Amygdala (tissue), 56 donors: ENCODE data around the gene APBA1.
"Not testable (repeated sequence)": the region's sequence is repeated elsewhere in the genome, so short reads cannot be mapped to it uniquely, and the experiment has no call there.

Experiments
- DNase-seq, 56 donors: peaks; one replicate each; lab custom pipeline; 2025; lab: John Stamatoyannopoulos, UW

APBA1 gene

DNA sequence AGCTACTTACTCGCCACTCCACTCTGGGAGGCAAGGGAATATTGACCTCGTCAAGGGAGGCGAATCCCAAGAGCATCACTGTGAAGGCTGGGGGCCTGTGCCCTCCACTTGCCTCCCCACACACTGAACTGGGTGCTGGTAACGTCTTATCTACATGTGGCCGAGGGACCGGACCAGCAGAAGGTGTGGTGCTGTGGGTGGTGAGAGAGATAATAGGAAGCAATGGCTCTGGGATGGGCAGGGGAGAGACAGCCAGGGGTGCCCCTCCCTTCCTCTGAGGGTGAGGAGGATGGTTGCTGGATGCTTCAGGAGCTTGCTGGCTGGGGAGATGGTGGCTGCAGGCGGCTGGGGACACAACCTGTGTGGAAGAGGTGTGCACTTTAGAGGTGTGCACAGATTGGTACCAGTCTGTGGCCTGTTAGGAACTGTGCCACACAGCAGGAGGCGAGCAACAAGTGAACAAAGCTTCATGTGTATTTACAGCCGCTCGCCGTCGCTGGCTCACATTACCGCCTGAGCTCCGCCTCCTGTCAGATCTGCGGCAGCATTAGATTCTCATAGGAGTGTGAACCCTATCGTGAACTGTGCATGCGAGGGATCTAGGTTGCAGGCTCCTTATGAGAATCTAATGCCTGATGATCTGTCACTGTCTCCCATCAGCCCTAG, 246.9 kb downstream of the APBA1 start:
- DNase-seq, result peak in 26 of 56 donors; percentile 6 to 65 (median 34)

DNA sequence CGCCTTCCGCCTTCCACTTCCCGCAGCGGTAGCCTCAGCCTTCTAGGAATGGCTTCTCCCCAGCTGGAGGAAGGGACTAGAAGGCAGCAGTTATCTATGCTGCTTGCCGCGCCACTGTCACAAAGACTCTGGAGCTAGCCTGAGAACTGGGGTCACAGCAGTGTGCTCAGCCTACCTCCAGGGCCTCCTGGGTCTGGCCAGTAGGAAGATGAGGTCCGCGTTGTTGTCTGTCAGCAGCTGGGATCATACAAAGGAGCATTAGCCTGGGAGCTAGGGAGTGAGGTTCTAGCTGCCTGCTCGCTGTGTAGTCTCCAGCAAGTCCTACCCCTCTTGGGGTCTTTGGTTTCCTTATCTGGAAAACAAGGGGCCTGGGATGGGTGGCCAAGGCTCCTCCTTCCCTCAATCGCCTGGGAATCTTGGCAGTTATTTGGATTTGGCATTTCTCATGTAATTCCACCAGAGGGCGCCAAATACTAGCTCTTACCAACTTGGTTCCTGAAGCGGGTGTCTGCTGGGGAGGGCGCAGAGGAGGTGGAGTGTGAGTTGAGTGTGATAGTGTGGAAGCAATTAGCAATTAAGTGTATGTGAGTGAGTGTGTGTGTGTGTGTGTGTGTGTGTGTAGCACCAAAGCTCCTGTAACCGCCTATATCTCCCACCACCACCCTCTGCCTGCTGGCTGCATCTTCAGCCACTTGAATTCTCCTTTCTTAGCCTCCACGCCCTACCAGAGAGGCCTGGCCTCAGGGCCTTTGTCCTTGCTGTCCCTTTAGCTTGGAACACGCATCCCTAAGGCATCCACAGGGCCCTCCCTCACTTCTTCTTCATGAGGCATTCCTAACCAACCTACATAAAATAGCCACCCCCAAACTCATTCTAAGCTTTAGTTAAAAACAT, 250.0 kb downstream of the APBA1 start:
- peak in 49 of 56 donors; percentile 12 to 82 (median 49) for DNase-seq

DNA sequence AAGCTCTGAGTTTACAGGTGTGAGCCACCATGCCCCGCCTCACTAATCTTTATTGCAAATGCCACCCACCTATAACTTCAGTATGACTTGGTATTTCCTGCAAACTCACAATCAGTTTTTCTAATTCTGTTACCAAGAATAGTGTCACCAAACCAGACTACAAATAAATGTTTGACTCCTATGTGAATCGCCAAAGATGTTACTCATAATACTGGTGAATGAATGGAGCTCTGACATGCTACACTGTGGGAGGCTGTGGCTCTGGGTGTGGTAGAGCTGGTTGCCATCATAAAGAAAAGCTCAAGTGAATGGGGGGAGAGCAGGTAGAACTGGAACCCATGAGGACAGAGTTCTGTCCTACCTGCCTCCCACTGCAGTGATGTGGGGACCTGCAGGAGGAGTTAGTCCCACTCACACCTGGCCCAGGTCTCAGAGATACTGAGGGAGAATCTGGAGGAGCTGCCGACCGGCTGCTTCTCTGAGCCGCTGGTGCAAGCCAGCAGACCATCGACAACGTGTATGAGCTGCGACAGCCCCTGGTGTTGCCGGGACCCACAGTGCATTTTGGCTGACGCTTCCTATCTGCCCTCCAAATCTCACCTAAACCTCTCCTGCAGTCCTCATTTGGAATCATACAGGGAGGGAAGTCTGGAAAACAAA, 251.4 kb downstream of the APBA1 start:
- no peak for DNase-seq

DNA sequence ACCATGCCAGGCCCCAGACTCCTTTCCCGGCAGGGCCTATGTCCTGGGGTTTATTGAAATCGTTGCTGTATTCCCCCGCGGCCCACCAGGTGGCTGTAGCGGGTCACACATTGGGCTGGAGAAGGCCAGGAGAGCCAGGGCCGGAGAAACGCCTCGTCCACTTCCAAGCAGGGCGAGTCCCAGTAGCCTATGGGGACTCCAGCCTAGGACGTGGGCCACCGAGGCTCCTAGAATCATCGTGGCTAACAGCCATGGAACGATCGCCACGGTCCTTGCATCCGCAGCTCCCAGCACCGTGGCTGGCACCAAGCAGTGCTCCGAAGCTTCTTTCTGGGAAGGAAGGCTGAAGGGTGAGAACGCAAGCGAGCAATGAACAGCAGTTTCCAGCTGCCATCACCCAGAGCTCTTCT, 259.4 kb downstream of the APBA1 start:
- peak in 36 of 56 donors; percentile 9 to 71 (median 31) for DNase-seq

DNA sequence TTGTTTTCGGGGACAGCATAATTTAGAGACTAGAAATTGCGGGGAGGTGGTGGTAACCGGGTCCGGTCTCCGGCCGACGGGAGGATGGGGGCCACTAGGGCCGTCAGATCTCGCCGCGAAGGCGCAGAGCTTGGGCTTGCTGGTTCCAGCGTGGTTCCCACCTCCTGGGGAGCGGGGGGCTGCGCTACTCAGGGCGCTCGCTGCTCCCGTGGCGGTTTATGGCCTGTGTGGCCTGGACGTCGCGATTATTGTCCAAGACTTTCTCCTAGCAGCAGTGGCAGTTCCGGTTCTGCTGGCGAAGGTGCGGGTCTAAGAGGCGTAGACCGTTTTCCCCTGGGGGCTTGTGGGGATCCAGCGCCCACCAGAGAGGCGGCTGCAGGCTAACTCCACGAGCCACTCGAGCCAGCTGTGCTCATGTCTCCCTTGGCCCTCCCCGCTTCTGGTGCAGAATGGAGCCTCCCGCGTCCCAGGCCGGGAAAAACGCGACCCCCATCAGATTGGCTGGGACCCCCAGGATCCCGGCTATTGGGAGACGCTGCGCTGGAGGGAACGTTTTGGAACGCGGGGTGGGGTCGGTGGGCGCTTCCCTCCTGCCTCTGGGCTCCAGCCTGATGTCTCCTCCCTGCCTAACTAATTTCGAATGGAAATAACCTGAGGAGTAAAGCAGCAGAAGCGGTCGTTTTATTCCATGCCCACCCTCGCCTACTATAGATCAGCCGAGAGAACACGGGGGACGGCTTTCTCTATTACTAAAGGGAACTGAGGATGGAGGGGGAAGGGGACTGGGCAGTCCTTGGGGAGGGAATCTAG, 260.0 kb downstream of the APBA1 start:
- no peak for DNase-seq

DNA sequence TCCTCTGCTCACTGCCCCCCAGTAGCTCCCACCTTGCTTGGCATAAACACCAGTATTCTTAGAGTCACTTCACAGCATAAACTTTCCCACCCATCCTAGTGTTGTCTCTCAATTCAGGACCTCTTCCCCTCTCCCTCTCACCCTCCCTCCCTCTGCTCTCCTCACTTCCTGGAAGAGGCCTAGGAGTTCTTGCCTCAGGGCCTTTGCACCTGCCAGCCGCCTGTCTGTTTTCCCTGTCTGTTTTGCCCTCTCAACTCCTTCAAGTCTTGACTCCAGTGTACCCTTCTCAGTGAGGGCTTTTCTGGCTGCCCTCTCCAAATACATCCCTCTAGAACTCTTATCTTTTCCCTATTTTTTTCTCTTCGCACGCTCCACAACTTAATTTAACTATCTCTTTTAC, 260.9 kb downstream of the APBA1 start:
- no peak for DNase-seq

DNA sequence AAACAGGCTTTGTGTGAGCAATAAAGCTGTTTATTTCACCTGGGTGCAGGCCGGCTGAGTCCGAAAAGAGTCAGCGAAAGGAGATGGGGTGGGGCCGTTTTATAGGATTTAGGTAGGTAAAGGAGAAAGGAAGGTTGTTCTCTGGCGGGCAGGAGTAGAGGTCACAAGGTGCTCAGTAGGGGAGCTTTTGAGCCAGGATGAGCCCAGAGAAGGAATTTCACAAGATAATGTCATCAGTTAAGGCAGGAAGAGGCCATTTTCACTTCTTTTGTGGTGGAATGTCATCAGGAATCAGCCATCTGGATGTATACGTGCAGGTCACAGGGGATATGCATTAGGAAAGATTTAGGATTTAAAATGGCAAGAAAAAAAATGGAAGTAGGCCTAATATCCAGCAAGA, 262.2 kb downstream of the APBA1 start:
- not testable (repeated sequence) for DNase-seq

DNA sequence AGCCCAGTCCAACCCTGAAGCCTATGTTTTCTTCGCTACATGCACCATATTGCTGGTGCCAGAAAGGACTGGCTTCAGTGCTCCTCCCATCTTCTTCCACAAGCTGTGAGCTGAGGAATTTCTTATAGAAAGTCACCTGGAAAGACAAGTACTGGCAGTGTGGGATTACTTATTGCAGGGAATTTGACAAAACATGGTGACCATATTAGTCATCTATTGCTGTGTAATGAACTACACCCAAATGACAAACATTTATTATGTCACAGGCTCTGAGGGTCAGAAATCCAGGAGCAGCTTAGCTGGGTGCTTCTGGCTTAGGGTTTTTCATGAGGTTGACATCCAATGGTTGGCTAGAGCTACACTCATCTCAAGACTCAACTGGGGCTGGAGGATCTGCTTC, 271.7 kb downstream of the APBA1 start:
- no peak for DNase-seq

DNA sequence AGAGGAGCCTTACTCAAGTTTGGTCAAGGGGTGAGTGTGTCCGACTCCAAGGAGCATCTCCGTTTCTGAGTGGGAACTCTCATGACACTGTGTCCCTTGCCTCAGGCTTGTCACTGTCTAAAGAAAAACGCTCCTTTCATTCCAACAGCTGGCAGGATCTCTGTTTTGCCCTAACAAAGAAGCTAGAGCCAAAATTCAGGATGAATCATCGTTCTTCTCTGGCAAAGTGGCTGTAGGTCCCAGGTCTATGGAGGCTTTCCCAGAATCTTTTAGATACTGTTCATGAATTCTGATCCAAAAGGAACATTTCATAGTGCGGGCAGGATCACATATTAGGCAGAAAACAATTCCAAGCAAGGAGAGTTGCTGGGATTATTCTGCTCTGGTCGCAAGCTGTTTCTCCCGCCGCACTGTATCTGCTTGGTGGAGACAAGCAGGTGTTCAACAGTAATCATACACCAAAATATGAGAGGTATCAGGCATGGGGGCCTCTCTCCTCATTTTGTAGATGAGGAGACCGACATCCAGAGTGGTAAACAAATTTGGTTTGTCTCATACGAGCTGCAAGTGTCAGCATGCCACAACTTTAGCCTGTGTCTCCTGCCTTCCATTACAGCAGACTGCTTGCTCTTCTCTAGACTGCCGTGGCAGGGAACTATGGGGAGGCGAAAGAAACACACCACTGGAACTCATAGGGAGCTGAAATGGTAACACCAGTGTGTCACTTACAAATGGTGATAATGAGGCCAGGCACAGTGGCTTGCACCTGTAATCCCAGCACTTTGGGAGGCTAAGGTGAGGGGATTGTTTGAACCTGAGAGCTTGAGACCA, 274.6 kb downstream of the APBA1 start:
- DNase-seq, result peak in 6 of 56 donors; percentile 10 to 43 (median 28)

DNA sequence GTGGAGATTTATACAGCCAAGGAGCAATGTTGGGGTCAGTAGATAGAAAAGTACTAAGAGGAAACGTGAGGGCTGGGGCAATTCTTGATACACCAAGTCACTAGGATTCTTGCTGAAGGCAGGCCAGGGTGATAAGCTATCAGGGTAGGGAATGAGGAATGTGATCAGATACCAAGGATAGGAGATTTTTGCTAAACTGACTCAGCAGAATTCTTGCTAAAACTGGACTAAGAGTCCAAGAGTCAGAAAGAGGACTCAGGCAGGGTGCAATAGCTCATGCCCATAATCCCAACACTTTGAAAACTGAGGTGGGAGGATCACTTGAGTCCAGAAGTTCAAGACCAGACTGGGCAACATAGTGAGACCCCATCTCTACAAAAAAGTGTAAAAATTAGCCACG, 275.4 kb downstream of the APBA1 start:
- no peak for DNase-seq

DNA sequence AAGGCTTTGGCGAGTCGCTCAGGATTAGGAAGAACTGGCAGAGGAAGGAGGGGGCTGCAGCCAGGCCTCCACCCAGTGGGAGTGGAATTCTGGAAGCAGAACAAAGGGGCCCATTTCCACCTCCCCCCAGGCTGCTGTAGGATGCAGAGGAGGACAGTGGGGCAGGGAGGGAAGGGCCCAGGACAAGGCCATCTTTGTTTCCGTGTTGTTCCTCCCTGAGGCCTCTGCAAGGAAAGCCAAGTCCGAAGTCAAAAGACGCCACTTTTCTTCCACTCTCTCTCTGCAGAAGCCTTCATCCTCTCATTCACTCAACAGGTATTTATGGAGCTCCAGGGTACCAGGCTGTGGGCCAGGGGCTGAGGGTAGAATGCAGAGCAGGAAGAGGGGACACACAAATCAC, 276.5 kb downstream of the APBA1 start:
- peak in 22 of 56 donors; percentile 3 to 49 (median 25) for DNase-seq

DNA sequence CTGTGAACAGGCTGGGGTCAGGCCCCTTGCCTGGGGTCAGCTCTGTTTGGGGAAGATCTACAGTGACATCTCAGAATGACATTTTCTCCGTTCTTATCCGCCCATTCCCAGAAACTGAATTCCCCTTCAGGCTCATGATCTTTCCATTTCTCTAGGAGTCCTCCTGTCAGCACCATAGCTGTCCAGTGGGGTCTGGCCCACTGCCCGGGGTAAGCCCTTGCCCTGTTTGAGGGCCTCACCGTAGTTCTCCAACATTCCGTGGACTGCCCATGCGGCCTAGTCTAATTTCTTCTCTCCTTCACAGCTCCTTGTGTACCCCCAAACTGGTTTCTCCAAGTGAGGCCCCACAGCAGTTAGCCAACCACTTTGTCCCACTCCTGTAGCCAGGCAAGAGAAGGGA, 278.7 kb downstream of the APBA1 start:
- DNase-seq, result no peak

DNA sequence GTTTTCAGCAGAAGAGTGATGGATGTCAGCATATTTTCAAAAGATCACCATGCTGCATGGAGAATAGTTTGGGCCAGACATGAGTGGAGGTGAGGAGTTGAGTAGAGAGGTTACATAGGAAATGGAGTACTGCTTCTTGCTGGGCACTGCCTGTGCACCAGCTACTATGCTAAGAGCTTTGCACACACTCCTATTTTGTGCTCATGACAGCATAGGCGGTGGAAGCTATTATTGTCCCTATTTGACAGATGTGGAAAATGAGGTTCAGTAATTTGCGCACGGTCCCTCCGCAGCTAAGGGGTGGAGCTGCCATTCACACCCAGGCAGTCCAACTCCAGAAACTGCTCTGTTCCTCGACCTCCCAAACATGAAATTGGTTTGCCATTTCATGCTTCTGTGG, 279.3 kb downstream of the APBA1 start:
- no peak for DNase-seq

DNA sequence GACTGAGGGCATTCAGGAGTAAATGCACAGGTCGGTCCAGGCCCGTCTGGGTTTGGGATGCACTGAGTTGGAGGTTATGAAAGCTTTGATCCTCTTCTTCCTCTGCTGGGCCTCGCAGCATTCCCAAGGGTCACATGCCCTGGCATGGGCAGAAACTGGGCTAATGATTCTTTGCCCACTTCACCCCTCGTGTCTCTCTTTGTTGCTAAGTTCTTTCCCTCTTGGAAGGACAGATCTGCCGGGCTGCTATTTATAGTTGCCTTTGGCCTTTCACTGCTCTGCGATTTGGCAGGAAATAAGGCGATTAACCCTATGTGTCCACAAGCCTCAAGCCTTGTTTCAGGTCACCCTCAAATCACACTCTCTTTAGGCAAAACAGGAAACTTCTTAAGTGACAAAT, 280.2 kb downstream of the APBA1 start:
- DNase-seq, result peak in 24 of 56 donors; percentile 5 to 55 (median 22)

DNA sequence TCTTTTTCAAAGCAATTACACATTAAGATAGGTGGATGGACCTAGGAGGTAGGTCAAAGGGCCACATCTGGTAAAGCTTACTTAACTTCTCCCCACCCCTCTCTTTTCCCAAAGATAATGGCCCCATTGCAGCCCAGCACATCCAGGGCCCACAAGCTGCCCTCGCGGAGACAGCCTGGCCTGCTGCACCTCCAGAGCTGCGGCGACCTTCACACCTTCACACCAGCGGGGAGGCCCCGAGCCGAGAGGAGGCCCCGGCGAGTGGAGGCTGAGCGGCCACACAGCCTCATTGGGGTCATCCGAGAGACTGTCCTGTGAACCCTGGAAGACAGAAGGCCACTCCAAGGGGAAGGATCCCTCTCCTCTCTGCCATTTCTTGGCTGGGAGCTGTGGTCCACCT, 280.7 kb downstream of the APBA1 start:
- DNase-seq, result no peak

DNA sequence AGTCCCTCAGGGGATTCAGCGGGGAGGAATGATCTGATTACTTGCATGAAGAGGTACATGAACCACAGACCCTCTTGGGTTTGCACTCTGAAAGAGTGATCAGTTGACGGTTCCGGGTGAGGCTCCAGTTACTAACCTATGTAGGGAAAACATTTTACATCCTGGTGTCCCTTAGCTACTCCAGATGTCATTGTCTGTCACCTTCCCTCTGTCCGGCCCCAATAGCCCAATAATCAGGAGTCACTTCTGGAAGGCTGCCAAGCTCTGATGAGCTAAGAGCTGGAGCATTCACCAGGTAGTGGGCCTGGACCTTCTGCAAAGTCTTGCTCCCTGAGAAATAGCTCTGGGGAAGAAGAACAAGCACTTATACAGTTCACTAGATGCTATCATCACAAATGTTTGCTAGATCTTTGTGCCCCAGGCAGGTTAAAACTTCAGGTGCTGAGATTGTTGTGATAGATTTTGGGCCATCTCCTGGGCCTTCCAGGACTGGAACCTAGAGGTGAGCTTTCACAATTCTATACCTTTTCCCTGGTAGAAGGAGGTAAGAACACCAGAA, 282.7 kb downstream of the APBA1 start:
- no peak for DNase-seq

DNA sequence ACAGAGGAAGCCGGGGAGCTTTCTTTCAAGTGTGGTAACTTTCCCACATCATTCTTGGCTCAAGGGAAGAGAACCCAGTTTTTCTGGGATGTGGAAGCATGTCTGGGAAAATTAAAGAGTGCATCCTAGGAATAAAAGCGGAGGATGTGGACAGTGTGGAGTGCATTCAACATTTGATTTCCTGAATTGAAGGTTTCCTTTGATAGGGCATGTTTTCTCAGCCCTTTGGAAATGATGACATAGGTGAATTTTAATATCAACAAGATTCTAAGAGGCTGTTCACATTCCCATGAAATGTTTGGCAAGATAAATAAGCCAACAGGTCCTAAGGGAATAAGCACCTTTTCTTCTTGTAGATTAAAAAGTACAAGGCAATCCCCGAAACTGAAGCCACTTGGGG, 283.6 kb downstream of the APBA1 start:
- no peak for DNase-seq

DNA sequence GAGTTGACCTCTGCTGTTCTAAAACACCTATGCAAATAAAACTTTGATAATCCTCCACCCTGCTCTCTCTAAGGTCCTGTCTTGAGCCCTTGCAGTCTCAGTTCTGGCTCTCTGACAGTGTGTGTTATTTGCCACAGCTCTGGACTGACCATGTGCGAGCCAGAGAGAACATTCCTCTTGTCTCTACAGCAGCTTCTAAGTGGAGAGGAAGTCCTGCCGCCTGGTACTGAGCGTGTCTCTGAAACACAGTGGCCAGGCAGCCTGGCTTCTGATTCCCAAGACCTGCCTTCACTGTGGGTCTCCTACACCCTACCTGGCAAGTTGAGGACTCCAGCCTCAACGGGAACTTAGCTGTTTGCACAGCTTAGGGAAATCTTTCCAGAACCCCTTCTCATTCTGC, 285.5 kb downstream of the APBA1 start:
- DNase-seq, result no peak

DNA sequence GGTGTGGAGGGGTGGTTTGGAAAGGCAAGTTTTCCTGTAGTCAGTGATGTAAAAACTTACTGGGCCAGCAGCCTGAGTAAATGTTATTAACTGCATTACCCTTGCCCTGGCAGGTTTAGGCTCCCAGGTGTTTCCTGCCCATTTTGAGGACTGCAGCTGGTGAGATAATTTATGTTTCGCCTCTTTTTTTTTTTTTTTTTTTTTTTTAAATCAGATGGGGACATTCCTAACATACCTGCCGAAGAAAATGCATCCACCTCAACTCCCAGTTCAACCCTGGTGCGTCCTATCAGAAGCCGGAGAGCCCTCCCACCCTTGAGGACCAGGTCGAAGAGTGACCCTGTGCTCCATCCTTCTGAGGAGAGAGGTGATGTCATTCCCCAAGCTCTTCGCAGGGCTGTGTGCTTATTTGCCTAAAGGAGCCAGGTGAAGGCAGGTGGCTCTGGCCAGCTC, 286.6 kb downstream of the APBA1 start:
- DNase-seq, result no peak
